DMS 273 (cell line): Measurements from ENCODE around the gene QRICH1.
A peak's percentile ranks its signal among the peaks of the same experiment; 100 is the strongest.

Experiments
- DNase-seq: peaks from one replicate; lab custom pipeline; 2025; ENCODE audit not compliant: unreplicated experiment; lab: John Stamatoyannopoulos, UW

The QRICH1 gene

DNA sequence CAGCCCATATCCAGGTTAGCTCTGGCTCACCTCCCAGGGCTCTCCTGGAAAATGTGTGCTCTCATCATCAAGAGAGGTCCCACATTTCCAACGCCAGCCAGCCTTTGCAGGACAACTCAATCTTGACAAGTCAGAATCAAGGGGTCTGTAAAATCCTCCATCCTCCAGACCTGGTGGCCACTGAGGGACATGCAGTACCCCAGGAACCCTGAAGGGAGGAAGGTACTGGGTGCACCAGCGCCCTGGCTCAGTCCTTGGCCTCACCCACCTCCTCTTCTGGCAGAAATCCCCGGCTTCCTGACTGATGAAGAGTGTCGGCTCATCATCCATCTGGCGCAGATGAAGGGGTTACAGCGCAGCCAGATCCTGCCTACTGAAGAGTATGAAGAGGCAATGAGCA, 92.7 kb downstream of the QRICH1 start:
- peak; percentile 18 for DNase-seq

DNA sequence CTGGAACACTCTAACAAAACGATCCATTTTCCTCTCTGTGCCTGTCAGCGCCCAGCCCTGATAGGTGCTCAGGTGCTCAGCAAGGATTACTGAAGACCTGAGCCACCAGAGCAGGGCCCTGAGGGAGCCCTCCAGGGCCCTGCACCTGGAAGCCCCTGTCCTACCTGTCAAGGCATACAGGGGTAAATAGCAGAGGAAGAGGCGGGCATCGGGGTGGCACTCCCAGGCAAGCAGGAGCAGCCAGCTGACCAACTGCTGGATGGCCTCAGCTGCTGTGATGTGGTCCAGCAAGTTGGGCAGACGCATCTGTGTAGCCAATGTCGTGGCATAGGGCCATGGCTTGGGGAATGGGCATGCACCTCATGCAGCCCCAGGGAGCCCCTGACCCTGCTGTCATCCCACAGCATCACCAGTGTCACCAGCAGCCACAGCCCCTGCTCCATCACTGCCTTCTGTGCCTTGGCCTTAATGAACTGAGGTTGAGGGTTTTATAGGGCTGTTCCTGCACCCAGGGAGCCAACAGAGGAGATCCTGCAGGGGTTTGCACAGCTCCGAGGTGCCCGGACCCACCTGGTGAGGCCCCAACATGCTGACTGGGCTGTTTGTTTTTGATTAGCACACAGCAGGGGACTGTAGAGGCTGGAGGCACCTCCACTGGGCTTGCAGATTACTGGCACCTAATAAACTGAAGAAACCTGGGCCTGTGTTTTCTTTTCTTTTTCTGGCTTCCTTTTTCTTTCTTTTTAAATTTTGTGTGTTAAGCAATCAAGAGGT, 94.6 kb downstream of the QRICH1 start:
- DNase-seq: no peak

DNA sequence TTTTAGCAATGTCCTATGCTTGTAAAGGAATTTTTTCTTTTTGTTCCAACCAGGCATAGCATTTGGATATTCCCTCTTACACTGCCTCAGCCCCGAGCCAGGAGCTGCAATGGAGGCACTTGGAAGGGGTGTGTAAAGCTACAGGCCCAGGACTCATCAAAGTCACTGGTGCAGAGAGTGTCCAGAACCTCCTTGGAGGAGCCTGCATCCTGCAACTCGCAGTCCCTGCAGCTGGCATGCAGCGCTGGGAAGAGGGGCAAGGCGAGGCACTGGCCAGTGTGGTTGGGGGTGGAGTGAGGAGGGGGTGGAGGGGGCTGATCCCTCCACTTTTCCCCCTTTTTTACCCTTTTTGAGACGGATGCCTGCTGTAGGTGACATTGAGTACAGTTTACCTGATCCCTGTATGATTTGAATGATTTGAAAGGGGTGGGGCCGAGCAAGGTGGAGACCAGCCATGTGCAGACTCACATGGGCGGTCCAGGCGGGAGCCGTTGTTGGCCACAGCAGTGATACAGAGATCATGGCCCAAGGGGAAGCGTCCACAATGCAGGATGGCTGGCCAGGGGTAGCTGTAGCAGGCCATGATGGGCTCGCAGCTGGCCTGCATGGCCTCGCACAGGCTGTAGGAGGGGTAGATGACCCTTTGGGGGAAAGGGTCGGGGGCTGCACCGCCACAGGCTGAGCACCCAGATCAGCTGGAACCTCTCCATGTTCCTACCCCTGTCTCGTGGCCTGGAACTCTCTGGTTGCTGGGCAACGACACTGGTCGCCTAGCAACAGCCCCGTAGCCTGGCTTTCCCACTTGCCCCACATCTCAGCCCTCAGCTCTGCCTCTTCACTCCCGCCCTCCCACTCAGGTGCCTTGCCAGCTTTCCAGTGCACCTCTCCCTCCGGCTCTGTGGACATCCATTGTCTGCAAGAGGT, 95.9 kb downstream of the QRICH1 start:
- DNase-seq: peak; percentile 58

DNA sequence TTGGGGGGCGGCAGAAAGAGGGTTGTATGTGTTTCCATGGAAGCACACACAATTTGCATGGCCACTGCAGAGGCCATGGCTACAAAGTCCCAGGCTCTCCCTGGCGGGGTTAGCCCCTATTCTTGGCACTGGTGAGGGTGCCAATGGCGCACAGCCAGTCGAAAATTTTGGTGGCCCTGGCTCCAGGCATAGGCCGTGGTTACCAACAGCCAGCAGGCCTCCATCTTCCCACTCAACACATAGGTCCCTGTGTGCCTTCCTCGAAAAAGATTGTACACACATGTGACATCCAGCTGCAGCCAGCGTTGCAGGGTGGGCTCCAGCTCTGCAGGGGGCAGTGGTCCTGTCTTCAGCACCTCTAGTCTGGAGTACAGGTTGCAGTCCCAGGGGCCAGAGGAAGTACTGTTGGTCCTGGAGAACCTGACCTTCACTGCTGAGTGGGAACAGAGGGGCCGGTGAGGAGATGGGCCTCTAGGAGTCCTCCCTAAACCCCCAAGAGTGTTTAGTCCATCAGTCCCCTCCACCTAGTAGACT, 96.7 kb downstream of the QRICH1 start:
- no peak for DNase-seq

DNA sequence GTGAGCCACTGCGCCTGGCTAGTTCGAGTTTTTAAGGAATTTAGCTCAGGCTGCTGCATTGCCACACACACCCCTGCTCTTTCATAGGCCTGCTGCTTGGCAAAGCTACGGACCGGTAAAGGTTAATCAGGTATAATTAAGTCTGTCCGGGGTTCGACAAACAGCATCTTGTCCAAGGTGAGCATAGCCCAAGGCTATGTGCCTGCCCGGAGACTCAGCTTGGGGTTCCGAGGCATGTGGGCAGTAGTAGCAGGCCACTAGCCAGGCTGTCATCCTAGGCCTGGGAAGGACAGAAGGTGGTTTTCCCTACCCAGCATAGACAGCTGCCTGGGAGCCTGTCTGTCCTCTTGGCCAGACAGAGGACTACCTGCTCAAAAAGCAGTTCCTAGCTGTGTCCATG, 97.2 kb downstream of the QRICH1 start:
- DNase-seq: no peak

DNA sequence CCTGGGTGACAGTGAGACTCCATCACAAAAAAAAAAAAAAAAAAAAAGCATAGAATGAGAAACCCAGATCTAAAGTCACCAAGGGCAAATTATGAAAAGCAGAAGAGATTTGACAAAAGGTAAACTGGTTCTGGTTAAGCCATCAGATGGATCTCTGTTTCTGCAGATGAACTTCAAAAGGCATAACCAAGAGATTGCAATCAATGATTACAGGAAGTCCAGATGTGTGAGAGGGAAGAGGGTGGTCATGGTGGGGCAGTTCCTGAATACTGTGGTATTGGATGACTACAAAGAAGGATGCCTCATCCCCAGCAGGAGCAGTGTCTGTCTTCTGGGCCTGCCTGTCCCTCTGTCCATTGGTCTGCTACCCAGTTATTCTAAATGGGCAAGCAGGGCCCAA, 100.0 kb downstream of the QRICH1 start:
- DNase-seq: no peak

DNA sequence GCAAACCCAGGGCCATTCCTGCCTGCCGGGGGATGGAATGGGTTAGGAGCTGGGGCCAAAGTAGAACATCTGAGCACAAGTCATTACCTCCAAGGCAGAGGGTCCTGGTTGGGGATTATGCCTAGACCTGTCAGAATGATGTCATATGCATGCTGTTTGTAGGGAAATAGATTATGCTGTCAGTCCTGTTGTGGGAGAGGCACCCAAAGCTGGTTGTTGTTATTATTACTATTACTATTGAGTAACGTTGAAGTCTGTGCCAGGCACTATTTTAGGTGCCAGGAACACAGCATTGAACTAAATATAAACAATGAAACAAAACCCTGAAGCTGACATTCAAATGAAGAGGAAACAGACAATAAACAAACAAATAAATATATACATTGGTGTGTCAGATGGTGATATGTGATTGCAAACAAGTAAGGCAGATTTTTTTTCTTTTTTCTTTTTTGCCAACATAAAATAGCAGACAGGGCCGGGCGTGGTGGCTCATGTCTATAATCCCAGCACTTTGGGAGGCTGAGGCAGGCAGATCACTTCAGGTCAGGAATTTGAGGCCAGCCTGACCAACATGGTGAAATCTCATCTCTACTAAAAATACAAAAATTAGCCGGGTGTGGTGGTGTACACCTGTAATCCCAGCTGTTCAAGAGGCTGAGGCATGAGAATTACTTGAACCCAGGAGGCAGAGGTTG, 101.9 kb downstream of the QRICH1 start:
- DNase-seq: no peak

DNA sequence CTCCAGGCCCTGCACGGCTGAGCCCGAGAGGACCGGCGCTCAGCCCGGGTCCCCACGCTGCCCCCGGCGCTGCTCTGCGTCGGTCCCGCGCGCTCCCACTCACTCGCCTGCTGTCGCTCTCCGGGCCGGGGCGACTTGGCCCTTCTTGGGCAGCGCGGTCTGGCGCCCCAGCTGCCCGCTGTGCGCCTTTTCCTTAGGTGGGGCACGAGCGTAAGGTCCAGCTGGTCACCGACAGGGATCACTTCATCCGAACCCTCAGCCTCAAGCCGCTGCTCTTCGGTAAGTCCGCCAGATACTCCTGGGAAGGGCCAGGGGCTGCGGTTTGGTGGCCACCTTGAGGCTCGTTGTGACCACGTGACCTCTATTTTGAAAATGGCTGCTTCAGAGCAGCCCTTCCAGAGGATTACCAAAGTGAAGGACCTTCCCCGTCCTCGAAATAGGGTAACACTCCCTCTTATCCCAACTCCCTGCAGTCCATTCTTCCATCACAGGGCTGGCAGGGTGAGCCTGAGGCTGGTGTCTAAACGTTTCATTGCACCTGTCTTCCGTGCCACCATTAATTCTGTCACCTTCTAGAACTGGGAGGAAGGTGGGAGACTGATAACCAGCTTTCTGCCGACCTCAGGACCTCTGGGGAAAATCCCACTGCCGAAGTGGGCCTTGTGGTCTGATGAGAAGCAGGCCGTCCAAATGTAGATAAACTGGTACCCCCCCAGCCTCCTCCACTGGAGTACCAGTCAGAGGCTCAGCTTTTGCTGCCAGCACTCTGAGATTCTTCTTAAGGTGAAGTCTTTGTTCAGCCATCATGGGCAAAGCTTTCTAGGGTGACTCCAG, 103.0 kb downstream of the QRICH1 start:
- DNase-seq: peak; percentile 48

DNA sequence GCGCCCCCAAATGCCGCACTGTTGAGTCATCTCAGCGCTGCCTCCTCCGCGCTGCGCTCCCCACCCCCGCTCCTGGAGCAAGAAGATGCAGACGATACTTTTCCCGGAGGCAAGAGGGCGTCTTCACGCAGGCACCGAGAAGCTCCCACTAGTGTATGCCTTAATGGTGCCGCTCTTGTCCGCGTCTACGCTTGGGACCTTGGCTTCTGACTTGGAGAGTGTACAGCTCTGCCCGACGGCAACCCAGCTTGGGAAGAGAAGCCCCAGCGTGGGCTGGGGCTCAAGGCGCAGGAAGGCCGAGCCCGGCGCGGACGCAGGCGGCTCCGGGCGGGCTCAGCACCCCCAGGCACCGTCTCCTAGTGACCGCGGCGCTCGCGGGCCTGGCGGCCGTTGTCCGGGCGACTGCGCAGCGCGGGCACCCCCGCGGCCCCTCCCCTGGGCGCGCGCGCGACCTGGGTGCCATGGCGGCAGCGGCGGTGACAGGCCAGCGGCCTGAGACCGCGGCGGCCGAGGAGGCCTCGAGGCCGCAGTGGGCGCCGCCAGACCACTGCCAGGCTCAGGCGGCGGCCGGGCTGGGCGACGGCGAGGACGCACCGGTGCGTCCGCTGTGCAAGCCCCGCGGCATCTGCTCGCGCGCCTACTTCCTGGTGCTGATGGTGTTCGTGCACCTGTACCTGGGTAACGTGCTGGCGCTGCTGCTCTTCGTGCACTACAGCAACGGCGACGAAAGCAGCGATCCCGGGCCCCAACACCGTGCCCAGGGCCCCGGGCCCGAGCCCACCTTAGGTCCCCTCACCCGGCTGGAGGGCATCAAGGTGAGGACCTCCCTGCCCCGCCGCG, 103.9 kb downstream of the QRICH1 start, which contains the start of gene P4HTM:
TSS of gene P4HTM (plus strand) at position 446 of the 840 bp plus-strand sequence. CDS start at position 462, 16 bp downstream.
- DNase-seq: peak; percentile 80

DNA sequence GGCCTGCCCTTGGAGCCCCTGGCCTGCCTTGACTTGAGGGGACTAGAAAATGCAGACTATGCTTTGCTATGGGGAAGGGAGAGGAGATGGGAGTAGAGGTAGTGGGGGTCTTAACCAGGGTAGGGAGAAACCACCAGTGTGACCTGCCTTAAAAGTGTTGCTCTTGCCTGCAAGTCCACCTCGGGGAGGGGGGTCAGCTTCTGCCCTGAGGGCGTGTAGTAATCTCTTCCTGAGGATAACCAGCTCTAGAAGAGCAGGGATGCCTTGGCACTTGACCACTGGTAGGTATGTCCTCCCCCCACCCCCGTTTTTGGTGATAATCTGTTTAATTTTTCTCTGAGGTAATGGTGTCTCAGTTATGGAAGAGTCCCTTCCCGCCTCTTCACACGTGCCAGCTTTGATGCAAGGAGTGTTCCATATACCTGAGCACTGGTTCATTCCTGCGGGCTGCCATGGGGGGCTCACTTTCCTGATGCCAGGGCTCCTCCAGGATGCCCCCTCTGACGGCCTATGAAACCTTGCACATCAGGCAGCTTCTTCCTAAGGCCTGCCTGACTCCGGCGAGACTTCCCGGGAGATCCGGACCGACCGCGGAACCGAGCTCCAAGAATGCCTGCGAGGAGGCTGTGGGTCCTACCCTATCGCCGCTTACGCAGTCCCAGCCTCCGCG, 104.6 kb downstream of the QRICH1 start:
- DNase-seq: no peak

DNA sequence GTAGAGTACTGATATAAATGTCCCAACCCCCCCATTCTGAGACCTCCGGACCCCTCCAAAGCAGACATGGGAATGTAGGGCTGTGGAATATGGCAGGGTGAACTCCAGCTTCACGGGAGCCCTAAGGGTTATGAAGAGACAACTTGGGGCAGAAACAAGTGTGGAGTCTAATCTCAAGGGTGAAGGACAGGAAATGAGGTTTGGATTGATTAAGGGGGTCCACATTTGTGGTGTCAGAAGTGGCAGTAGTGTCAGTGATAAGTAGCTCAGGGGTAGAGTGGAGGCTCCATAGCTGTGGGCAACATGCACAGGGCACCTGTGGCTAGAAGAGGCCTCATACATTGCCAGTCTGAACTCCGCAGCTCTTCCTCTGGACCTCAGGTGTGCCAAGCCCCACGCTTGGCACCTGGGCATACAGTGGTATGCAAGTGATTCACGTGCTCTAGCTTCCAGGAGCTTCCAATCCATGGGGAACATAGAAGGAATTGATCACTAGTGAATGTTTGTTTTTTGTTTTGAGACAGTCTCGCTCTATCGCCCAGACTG, 108.0 kb downstream of the QRICH1 start:
- no peak for DNase-seq

DNA sequence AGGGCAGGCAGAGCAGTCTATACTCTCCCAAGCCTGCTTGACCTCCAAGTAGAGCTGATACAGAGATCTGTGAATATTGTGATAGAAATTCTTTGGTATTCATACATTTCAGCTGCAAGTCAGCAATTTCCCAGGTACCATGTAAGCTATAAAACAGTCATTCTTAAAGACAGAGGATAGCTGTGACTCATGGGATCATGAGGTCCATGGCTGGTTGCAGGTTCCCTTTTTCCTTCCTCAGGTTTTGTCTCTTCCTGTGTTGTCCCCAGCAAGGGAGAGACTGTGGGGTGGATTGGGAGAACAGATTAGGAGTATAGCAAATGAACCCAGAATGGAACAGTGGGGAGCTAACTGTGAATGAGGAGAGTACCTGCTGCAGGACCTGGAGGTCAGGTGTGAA, 109.2 kb downstream of the QRICH1 start:
- no peak for DNase-seq

DNA sequence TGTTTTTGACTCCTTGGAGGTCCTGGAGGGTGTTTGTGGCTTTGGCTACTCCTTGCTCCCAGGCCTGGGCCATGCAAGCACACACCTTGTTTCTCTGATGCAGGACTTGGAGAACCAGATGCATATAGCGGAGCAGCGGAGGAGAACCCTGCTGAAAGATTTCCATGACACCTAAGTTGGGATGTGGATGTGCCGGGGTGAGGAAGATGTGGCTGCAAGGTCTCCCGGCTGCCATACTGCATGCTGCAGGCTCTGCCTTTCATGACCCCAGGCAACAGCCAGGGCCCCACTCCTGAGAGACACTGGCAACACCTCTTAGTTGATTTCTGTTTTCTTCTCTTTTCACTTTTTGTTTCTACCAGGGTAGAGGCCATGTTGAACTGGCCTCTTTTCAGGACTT, 110.8 kb downstream of the QRICH1 start:
- DNase-seq: no peak

DNA sequence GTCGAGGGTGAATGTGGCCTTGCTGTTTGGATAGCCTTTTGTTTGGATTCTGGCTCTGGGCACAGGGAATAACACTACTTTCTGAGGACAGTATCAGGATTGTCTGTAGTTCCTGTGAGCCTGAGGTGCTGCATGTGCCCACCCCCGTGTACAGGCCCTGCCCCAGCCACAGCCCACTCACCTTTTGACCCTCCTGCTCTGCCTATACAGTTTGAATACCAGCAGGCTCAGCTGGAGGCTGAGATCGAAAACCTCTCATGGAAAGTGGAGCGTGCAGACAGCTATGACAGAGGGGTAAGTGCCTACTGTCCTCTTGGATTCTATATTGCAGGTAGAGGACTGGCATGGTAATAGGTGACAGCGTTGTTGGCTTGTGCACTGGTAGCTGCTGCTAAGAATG, 111.2 kb downstream of the QRICH1 start:
- no peak for DNase-seq

DNA sequence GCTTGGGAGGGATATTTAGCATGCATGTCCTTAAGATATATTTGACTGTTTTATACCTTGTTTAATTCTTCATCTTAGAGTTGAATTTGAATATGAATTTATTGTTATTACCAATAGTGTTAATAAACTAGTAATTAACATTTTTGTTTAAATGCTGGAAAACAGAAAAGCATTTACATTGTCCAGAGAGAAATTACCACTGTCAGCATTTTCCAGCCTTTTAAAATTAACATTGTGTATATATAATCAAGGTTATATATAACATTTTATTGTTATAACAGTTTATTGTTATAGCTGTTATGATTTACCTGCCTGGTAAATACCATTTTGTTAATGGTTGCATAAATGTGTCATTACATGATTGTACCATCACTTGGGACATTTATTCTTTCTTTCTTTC, 111.9 kb downstream of the QRICH1 start:
- no peak for DNase-seq

DNA sequence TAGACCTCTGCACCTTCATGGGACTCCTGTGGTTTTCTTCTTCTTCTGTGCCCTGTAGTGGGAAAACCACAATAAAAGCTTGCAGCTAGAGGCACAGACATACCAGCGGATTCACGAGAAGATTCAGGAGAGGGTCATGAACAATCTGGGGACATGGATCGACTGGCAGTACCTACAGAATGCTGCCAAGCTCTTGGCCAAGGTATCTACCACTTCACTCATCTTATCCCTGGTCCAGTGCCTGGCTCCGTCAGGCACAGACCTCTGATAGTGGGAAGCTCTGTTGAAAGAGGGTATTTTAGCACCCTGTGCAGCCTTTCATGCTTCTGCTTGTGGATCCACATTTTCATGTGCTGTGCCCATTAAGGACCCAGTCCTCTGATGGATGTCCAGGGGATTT, 113.6 kb downstream of the QRICH1 start:
- DNase-seq: no peak
